PC-9 (cell line): ENCODE results near the gene KDM4F. TPM values are rescaled to one million over a fixed set of nuclear protein-coding genes. Genes with fewer than 3 reads are reported as not detected.

ENCODE experiments used
- BruUV-seq: library from RNA; stranded (reverse); fragments of 400-500 nt; replicated peaks from 2 replicates; lab custom pipeline; 2021; lab: Mats Ljungman, UMichigan
- CTCF ChIA-PET: fragments of 300-600 bp; sonication (Branson Sonifier 250); formaldehyde crosslinking; loops from one replicate; lab custom pipeline; 2022; ENCODE audit warnings: antibody characterized with exemption; lab: Charles Lee
- POLR2A ChIA-PET: fragments of 300-600 bp; sonication (Branson Sonifier 250); formaldehyde crosslinking; loops from one replicate; lab custom pipeline; 2022; ENCODE audit warnings: antibody characterized with exemption; ENCODE audit not compliant: unreplicated experiment; lab: Charles Lee
- DNase-seq, 2 experiments: peaks; one replicate each; pipeline versions ENCODE4 v3.0.0 to v3.0.0-alpha.2; 2015 to 2022; ENCODE audit warnings: mixed read lengths in 1 of 2
- H2AFZ ChIP-seq: fragments of 200-600 bp; sonication (generic); 2 replicates; pipeline ENCODE4 v1.8.1; 2017; ENCODE audit warnings: antibody characterized with exemption
- H3F3A ChIP-seq: fragments of 200-600 bp; sonication (generic); 2 replicates; pipeline ENCODE4 v1.8.1; 2017; ENCODE audit warnings: antibody characterized with exemption, mild to moderate bottlenecking, low read depth; ENCODE audit not compliant: insufficient read depth
- H3K27ac ChIP-seq: fragments of 200-600 bp; sonication (generic); 2 replicates; pipeline ENCODE4 v1.6.1; 2016; ENCODE audit warnings: mixed run types
- H3K27me3 ChIP-seq: fragments of 200-600 bp; sonication (generic); 2 replicates; pipeline ENCODE4 v1.6.1; 2016; ENCODE audit warnings: low read depth, mixed run types; ENCODE audit not compliant: insufficient read depth
- H3K36me3 ChIP-seq: fragments of 200-600 bp; sonication (generic); 2 replicates; pipeline ENCODE4 v1.6.1; 2016; ENCODE audit warnings: low read depth, mixed run types
- H3K4me1 ChIP-seq: fragments of 200-600 bp; sonication (generic); replicated peaks from 2 replicates; pipeline ENCODE4 v1.6.1; 2016; ENCODE audit warnings: mixed run types; ENCODE audit not compliant: insufficient read depth
- H3K4me2 ChIP-seq: fragments of 200-600 bp; sonication (generic); 2 replicates; pipeline ENCODE4 v1.6.1; 2017; ENCODE audit warnings: mixed run types
- H3K4me3 ChIP-seq: fragments of 200-600 bp; sonication (generic); 2 replicates; pipeline ENCODE4 v1.6.1; 2016; ENCODE audit warnings: mixed run types
- H3K79me2 ChIP-seq: fragments of 200-600 bp; sonication (generic); 2 replicates; pipeline ENCODE4 v1.6.1; 2017; ENCODE audit warnings: low read depth, mixed run types
- H3K9me2 ChIP-seq: fragments of 200-600 bp; sonication (generic); 2 replicates; pipeline ENCODE4 v1.8.1; 2017; ENCODE audit warnings: mild to moderate bottlenecking; ENCODE audit not compliant: insufficient read depth
- H3K9me3 ChIP-seq: fragments of 200-600 bp; sonication (generic); 2 replicates; pipeline ENCODE4 v1.8.1; 2016; ENCODE audit warnings: low read depth; ENCODE audit not compliant: insufficient read depth
- H4K20me1 ChIP-seq: fragments of 200-600 bp; sonication (generic); 2 replicates; pipeline ENCODE4 v1.8.1; 2017; ENCODE audit not compliant: insufficient read depth
- CTCF ChIP-seq: fragments of 200-600 bp; sonication (generic); conservative IDR thresholded peaks from 2 replicates; pipeline ENCODE4 v1.6.1; 2017; ENCODE audit warnings: mixed run types, antibody characterized with exemption, mild to moderate bottlenecking, moderate library complexity
- EZH2 ChIP-seq: fragments of 200-600 bp; sonication (generic); IDR thresholded peaks from 2 replicates; pipeline ENCODE4 v1.8.0; 2017; ENCODE audit warnings: antibody characterized with exemption, low read depth
- intact Hi-C: fragments of 100-400 bp; cut with micrococcal nuclease; formaldehyde crosslinking; loops from one replicate; pipeline ENCODE4 v1.10.0; 2022; ENCODE audit not compliant: unreplicated experiment
- total RNA-seq: library from RNA; stranded (reverse); gene quantifications from 2 replicates; pipeline ENCODE4 v1.2.3, GENCODE V29; 2021

The KDM4F gene
- total RNA-seq, 1 experiment from 2014 or later = not detected

- H2AFZ ChIP-seq = no peak overlapping the region
- H3K9me3 ChIP-seq = no peaks in the 10 kb centered on the region
- POLR2A ChIA-PET = no interaction called here
- H3K27ac ChIP-seq = no peak overlapping the region
- DNase-seq = no peak
- H3K9me2 ChIP-seq = no peaks in the 10 kb centered on the region
- H3F3A ChIP-seq = peaks cover 18% of the 10 kb centered on the region
- CTCF ChIA-PET = interaction anchor here (0.6 kb wide), 2 partner anchors 63 to 70 kb away, joined by 4 to 6 read pairs; no protein-coding TSS in a partner anchor
- H3K4me2 ChIP-seq = no peak overlapping the region
- TF ChIP-seq EZH2 = no peak
- TF ChIP-seq CTCF = no peak
- 0 out of 2 replicates have a peak, but pooled peaks cover 6% of the 10 kb centered on the region for H4K20me1 ChIP-seq
- H3K4me1 ChIP-seq = peaks cover 50% of the 10 kb centered on the region
- H3K36me3 ChIP-seq = peaks cover 12% of the 10 kb centered on the region
- no peaks in the 10 kb centered on the region for H3K27me3 ChIP-seq
- H3K4me3 ChIP-seq = no peak overlapping the region
- intact Hi-C loops = no loop called here
- peaks cover 35% of the 10 kb centered on the region for H3K79me2 ChIP-seq
- BruUV-seq = no TSS peak
Measured at GRCh38 chr11:95070471-95070870, 21.2 kb downstream of the KDM4F start.

- no peak overlapping the region for H2AFZ ChIP-seq
- peak overlapping the region; percentile 2; the same call in 1 of the 2 replicates for H3K4me2 ChIP-seq
- 0 out of 2 replicates have a peak, but pooled peaks cover 6% of the 10 kb centered on the region for H4K20me1 ChIP-seq
- H3K79me2 ChIP-seq = peaks cover 31% of the 10 kb centered on the region
- peak in 1 of 2 experiments; percentile 74 for DNase-seq
- H3K4me3 ChIP-seq = no peak overlapping the region
- H3K36me3 ChIP-seq = peaks cover 12% of the 10 kb centered on the region
- peaks cover 5% of the 10 kb centered on the region; the same call in 1 of the 2 replicates for H3K9me2 ChIP-seq
- H3K27me3 ChIP-seq = no peaks in the 10 kb centered on the region
- ChIA-PET POLR2A (no interaction called here), CTCF (interaction anchor here (0.7 kb wide), 2 partner anchors 35 to 632 kb away, joined by 3 to 4 read pairs; no protein-coding TSS in a partner anchor)
- TF ChIP-seq CTCF (no peak), EZH2 (no peak)
- intact Hi-C loops = no loop called here
- no TSS peak for BruUV-seq
- peaks cover 17% of the 10 kb centered on the region for H3F3A ChIP-seq
- no peaks in the 10 kb centered on the region for H3K9me3 ChIP-seq
- H3K4me1 ChIP-seq = peaks cover 66% of the 10 kb centered on the region
- no peak overlapping the region for H3K27ac ChIP-seq
Measured at GRCh38 chr11:95072948-95073347, 23.7 kb downstream of the KDM4F start.

- Histone ChIP-seq H4K20me1 (no peaks in the 10 kb centered on the region), H3K4me3 (no peak overlapping the region), H3K27me3 (no peaks in the 10 kb centered on the region), H3K36me3 (0 out of 2 replicates have a peak, but pooled peaks cover 5% of the 10 kb centered on the region), H2AFZ (no peak overlapping the region), H3K4me2 (peak overlapping the region; percentile 62), H3K9me3 (no peaks in the 10 kb centered on the region), H3K79me2 (peaks cover 10% of the 10 kb centered on the region), H3F3A (peaks cover 12% of the 10 kb centered on the region), H3K4me1 (peaks cover 54% of the 10 kb centered on the region), H3K9me2 (peaks cover 5% of the 10 kb centered on the region; the same call in 1 of the 2 replicates), H3K27ac (no peak overlapping the region)
- TF ChIP-seq CTCF = no peak
- no peak for TF ChIP-seq EZH2
- ChIA-PET CTCF (interaction anchor here (0.6 kb wide), 1 partner anchor 1154 kb away, joined by 6 read pairs; no protein-coding TSS in a partner anchor), POLR2A (interaction anchor here (0.8 kb wide), 1 partner anchor 8 kb away, joined by 4 read pairs; the partner anchor contains the start of gene SRSF8)
- no TSS peak for BruUV-seq
- intact Hi-C loops = no loop called here
- peak; percentile 47 to 62 for DNase-seq
Measured at GRCh38 chr11:95074792-95075563, 25.8 kb downstream of the KDM4F start.
